ENCODE results near the gene CTAGE4.
"Not testable (repeated sequence)": the region's sequence is repeated elsewhere in the genome, so short reads cannot be mapped to it uniquely, and the experiment has no call there.

CTAGE4 gene

DNA sequence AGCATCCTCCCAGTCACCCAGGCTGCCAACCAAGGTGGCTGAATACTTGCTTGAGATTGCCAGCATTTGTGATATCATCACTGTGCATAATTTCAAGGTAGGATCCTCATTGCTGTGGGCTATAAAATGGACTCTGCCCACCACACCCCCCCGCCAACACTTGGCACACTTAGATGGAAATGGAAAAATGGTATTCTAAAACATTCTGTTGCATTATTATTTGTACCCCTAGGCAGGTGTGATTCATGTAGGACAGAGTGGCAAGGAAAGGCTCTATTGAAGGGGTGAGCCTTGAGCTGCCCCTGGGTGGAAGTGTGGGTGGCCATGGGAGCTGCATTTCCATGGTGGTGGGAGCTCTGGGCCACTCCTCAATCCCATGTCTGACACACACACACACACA lies 35.3 kb downstream of the CTAGE4 start:
- DNase-seq: not testable (repeated sequence)

DNA sequence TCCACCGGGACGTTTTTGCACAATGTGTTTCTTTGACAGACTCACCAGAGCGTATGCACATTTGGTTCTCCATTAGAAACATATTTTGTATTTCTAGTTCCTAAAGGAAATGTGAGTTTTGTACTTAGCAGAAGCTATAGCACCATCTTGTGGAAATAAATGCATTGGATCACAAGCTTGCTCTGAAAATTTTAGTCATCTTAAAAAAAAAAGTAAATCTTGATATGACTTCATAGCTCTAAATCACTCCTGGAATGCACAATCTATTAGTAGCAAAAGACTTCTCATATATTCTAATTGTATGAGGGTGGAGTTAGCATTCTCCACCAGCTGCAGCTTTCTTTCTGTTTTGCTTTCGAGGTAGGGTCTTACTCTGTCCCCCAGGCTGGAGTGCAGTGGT lies 35.9 kb downstream of the CTAGE4 start:
- not testable (repeated sequence) for DNase-seq

DNA sequence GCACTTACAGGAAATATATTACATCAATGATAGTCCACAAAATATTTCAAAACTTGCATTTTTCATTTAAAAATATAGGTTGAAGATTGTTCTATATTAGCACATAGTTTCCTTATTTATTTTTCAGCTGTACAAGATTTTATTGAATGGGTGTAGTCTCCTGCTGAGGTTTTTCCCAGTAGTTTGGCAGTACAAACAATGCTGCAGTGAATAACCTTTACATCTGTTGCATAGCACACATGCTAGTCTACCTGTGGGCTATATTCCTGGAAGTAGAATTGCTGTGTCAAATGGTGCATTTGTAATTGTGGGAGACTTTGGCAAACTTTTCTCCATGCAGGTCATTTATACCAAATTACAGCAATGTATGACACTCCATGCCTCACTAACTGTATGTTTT lies 37.3 kb downstream of the CTAGE4 start:
- DNase-seq: not testable (repeated sequence)

DNA sequence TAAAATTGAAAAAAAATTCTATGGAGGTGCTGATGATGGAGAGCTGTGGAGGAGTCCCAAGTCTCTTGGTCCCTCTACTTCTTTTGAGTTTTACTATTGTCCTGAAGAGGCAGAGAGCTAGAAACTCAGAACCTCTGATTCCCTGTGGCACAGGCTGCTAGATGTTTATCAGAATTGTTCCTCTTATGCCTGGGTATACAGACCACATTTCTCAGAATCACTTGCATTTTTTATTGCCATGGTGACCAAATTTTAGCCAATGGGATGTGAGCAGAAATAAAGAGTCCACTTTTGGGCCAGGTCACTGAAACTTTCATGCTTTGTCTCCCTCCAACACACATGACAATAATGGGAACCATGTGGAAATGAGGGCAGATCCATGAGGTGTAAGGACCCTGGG lies 40.4 kb downstream of the CTAGE4 start:
- not testable (repeated sequence) for DNase-seq

DNA sequence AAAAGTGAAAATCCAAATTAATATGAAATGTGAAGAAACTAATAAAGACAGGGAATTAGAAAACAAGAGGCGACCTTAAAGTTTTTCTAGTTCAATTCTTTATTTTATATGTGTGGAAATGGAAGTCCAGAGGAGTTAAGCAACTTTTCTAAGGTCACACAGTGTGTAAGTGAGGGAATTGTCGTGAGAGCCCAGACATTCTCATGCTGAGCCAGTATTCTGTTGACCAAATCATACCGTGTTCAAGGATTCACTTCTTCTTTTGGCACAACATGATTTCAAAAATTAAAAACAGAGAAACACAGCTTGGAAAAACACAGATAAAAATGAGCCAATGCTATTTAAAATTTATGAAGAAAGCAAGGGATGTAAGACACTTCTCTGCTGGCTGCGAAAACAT lies 43.6 kb downstream of the CTAGE4 start:
- not testable (repeated sequence) for DNase-seq

DNA sequence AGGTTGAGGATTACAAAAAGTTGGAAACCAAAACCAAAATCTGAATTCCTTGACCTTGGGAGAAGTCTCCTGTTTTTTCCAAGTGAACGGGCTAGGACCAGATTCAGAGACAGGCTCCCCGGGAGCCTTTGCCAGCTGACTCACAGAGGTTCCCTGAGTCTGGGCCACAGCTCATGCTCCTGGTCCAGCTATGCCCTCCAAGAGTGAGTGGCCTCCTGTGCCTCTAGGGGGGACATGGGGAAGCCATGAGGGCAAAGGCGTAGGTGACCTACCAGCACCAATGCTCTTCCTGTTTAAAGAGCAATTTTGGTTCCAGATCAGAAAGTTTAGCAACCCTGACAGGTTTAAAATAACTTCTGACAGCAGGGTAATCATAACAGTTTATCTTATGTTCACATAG lies 45.5 kb downstream of the CTAGE4 start:
- DNase-seq: not testable (repeated sequence)

DNA sequence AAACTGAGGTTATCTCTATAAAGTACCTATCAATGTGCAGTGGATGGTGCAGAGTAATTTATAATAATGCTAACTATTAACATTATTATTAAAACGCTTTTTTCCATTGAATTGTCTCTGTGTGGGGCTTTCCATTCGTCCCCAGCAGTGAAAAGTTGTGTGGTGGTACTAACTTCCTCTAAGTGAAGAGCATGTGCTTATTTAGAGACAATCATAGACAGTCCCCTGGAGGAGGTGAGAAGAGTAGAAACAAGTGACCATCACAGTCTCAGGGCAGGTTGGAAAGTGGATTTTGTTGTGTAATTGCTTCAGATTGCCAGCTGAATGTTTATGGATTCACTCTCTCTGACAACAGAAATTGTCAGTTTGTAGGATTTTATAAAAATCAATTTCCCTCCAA lies 47.8 kb downstream of the CTAGE4 start:
- DNase-seq: not testable (repeated sequence)

DNA sequence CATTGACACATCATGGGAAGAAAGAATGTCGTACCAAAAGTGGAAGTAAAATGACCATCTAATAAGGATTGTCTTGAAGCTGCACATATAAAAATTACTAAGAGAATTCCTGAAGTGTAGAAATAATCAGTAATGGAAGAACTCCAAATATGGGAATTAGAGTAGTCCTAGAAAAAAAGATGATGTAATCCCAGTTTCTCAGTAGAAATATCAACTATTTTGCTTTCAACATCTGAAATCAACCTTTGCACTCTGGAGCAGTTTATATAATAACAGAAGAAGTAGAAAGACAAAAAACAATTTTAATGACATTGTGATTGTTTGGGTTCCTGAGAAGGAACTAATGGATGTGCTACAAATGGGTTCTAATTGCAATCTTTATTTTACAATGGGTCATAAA lies 49.8 kb downstream of the CTAGE4 start:
- not testable (repeated sequence) for DNase-seq

All from COR-L47 (cell line).